ENCODE results near the gene CABP4.
A peak's percentile ranks its signal among the peaks of the same experiment; 100 is the strongest.

Gene CABP4

GRCh38 chr11:67498544-67498972 is 43.4 kb downstream of the CABP4 start:
- H3K4me3 ChIP-seq (ENCODE audit: severe bottlenecking): no peak overlapping the region
- H3K36me3 ChIP-seq (ENCODE audit: low read depth): peaks cover 25% of the 10 kb centered on the region
- H3K27ac ChIP-seq (ENCODE audit: poor library complexity, severe bottlenecking): no peak overlapping the region
- no peak for TF ChIP-seq CTCF (IDR thresholded peaks at IDR 0.05; ENCODE audit: poor library complexity, severe bottlenecking)
- H3K4me1 ChIP-seq (ENCODE audit: insufficient read depth, poor library complexity, severe bottlenecking): no peaks in the 10 kb centered on the region
- no peaks in the 10 kb centered on the region for H3K9me3 ChIP-seq (ENCODE audit: severe bottlenecking)
- DNase-seq (ENCODE audit: low spot score): peak; percentile 72
- ATAC-seq (ENCODE audit: low read depth): no peak
- no peaks in the 10 kb centered on the region for H3K27me3 ChIP-seq (ENCODE audit: insufficient read depth, poor library complexity, severe bottlenecking)

DNA sequence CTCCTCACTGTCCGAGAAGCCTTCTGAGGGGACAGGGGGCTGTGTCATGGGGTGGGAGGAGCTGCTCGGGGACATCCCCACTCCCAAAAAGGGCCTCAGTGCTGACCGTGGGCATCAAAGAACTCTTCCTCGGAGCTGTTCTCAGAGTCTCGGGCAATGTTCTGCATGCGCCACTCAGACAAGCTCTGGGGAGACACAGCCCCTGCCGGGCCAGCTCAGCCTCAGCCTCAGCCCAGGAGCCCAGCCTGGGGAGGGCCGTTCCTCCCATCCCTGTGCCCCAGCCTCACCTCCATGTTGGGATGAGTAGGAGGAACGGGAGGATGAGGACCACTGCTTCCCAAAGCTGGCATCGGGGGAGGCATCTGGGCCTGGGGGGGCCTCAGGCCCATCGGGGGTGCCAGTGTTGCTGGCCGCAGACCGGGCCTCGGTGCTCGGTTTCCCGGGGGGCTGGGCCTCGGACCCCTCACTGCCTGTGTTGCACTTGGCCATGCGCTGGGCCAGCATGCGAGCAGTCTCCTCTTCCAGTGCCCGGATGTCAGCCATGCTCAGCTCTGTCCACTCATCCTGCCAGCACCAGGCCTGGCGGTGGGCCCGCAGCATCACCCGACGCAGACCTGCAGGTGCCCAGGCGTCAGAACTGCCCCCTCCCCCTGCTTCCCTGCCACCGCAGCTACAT is 44.8 kb downstream of the CABP4 start:
- H3K4me3 ChIP-seq (ENCODE audit: severe bottlenecking): no peak overlapping the region
- ATAC-seq (ENCODE audit: low read depth) (no peak), DNase-seq (ENCODE audit: low spot score) (no peak)
- H3K9me3 ChIP-seq (ENCODE audit: severe bottlenecking): no peaks in the 10 kb centered on the region
- peaks cover 22% of the 10 kb centered on the region for H3K36me3 ChIP-seq (ENCODE audit: low read depth)
- no peak overlapping the region for H3K27ac ChIP-seq (ENCODE audit: poor library complexity, severe bottlenecking)
- no peak for TF ChIP-seq CTCF (IDR thresholded peaks at IDR 0.05; ENCODE audit: poor library complexity, severe bottlenecking)
- H3K27me3 ChIP-seq (ENCODE audit: insufficient read depth, poor library complexity, severe bottlenecking): no peaks in the 10 kb centered on the region
- H3K4me1 ChIP-seq (ENCODE audit: insufficient read depth, poor library complexity, severe bottlenecking): no peaks in the 10 kb centered on the region

- peaks cover 18% of the 10 kb centered on the region for H3K36me3 ChIP-seq (ENCODE audit: low read depth)
- no peak for DNase-seq (ENCODE audit: low spot score)
- peaks cover 1% of the 10 kb centered on the region for H3K4me1 ChIP-seq (ENCODE audit: insufficient read depth, poor library complexity, severe bottlenecking)
- H3K9me3 ChIP-seq (ENCODE audit: severe bottlenecking): no peaks in the 10 kb centered on the region
- H3K27me3 ChIP-seq (ENCODE audit: insufficient read depth, poor library complexity, severe bottlenecking): no peaks in the 10 kb centered on the region
- ATAC-seq (ENCODE audit: low read depth): no peak
- H3K27ac ChIP-seq (ENCODE audit: poor library complexity, severe bottlenecking): no peak overlapping the region
- no peak overlapping the region for H3K4me3 ChIP-seq (ENCODE audit: severe bottlenecking)
- TF ChIP-seq CTCF (IDR thresholded peaks at IDR 0.05; ENCODE audit: poor library complexity, severe bottlenecking): no peak
Observed at GRCh38 chr11:67500484-67500821, 45.3 kb downstream of the CABP4 start.

- no peak for TF ChIP-seq CTCF (IDR thresholded peaks at IDR 0.05; ENCODE audit: poor library complexity, severe bottlenecking)
- Histone ChIP-seq H3K27me3 (ENCODE audit: insufficient read depth, poor library complexity, severe bottlenecking) (no peaks in the 10 kb centered on the region), H3K27ac (ENCODE audit: poor library complexity, severe bottlenecking) (no peak overlapping the region), H3K36me3 (ENCODE audit: low read depth) (peaks cover 18% of the 10 kb centered on the region), H3K4me1 (ENCODE audit: insufficient read depth, poor library complexity, severe bottlenecking) (peaks cover 4% of the 10 kb centered on the region), H3K4me3 (ENCODE audit: severe bottlenecking) (no peak overlapping the region), H3K9me3 (ENCODE audit: severe bottlenecking) (no peaks in the 10 kb centered on the region)
- DNase-seq (ENCODE audit: low spot score) (no peak), ATAC-seq (ENCODE audit: low read depth) (no peak)
Observed at GRCh38 chr11:67500831-67501715, 45.9 kb downstream of the CABP4 start.

Data from RWPE2 (cell line).